Measurements from ENCODE around the gene PCDHGA6.
"Not testable (repeated sequence)": the region's sequence is repeated elsewhere in the genome, so short reads cannot be mapped to it uniquely, and the experiment has no call there.

Gene PCDHGA6

GRCh38 chr5:141360685-141361084, 13.0 kb upstream of the PCDHGA6 start:
- no peak for DNase-seq

GRCh38 chr5:141362719-141363118, 11.0 kb upstream of the PCDHGA6 start:
- DNase-seq = no peak

- no peak for DNase-seq
These were observed 9.6 kb upstream of the PCDHGA6 start, which contains the start of gene PCDHGA5 for GRCh38 chr5:141363952-141364660. Gene PCDHGA5, plus strand, starts transcription at chr5:141364162. Its CDS starts 169 bp downstream, at chr5:141364331.

GRCh38 chr5:141366016-141366896, 7.4 kb upstream of the PCDHGA6 start:
- no peak for DNase-seq

GRCh38 chr5:141369994-141370848, 3.5 kb upstream of the PCDHGA6 start, which contains the start of gene PCDHGB3:
Gene PCDHGB3, plus strand, starts transcription at chr5:141370242. Its CDS starts 153 bp downstream, at chr5:141370395.
- peak; percentile 36 for DNase-seq

- DNase-seq = no peak
These were observed 1.9 kb upstream of the PCDHGA6 start for GRCh38 chr5:141371572-141372475.

- DNase-seq = no peak
These were observed 936 bp downstream of the PCDHGA6 start for GRCh38 chr5:141374627-141375026.

GRCh38 chr5:141375444-141376155, 1.9 kb downstream of the PCDHGA6 start:
- not testable (repeated sequence) for DNase-seq

GRCh38 chr5:141382469-141383294, 9.0 kb downstream of the PCDHGA6 start, which contains the start of gene PCDHGA7:
Gene PCDHGA7, plus strand, starts transcription at chr5:141382742. Its CDS starts 158 bp downstream, at chr5:141382900.
- DNase-seq = no peak

GRCh38 chr5:141383345-141383744, 9.7 kb downstream of the PCDHGA6 start:
- DNase-seq = no peak

- no peak for DNase-seq
These were observed 11.0 kb downstream of the PCDHGA6 start for GRCh38 chr5:141384471-141385267.

GRCh38 chr5:141387557-141388311, 14.0 kb downstream of the PCDHGA6 start, which contains the start of gene PCDHGB4:
Gene PCDHGB4, plus strand, starts transcription at chr5:141387698. Its CDS starts 187 bp downstream, at chr5:141387885.
- DNase-seq = peak; percentile 39

GRCh38 chr5:141388661-141389060, 15.0 kb downstream of the PCDHGA6 start:
- no peak for DNase-seq

- no peak for DNase-seq
These were observed 15.7 kb downstream of the PCDHGA6 start for GRCh38 chr5:141389153-141390042.

- DNase-seq = no peak
These were observed 18.9 kb downstream of the PCDHGA6 start, which contains the start of gene PCDHGA8 for GRCh38 chr5:141392429-141393198. Gene PCDHGA8, plus strand, starts transcription at chr5:141392633. Its CDS starts 181 bp downstream, at chr5:141392814.

GRCh38 chr5:141393267-141393666, 19.6 kb downstream of the PCDHGA6 start:
- no peak for DNase-seq

Measured in stimulated activated CD4-positive, alpha-beta T cell treated with anti-CD3 and anti-CD28 coated beads, Interleukin-4, amount 100 ng/mL, for 1 hour (primary cell).